Smooth muscle cell (in vitro differentiated cells): ENCODE results near the gene GPR158. TPM values are rescaled to one million over a fixed set of nuclear protein-coding genes. Genes with fewer than 3 reads are reported as not detected.

Experiments
- DNase-seq: peaks from one replicate; lab custom pipeline; 2025; ENCODE audit not compliant: unreplicated experiment; lab: John Stamatoyannopoulos, UW
- H2AFZ ChIP-seq: fragments of 200-600 bp; sonication (generic); 2 replicates; pipeline ENCODE4 v1.6.0; 2016; ENCODE audit warnings: antibody characterized with exemption, low read depth, mild to moderate bottlenecking
- H3F3A ChIP-seq: fragments of 200-600 bp; sonication (generic); 2 replicates; pipeline ENCODE4 v1.6.0; 2017; ENCODE audit warnings: antibody characterized with exemption, low read depth
- H3K27ac ChIP-seq: fragments of 200-600 bp; sonication (generic); 2 replicates; pipeline ENCODE4 v1.5.1; 2016; ENCODE audit warnings: low read depth, mild to moderate bottlenecking
- H3K27me3 ChIP-seq: fragments of 200-600 bp; sonication (generic); 2 replicates; pipeline ENCODE4 v1.6.1; 2016; ENCODE audit warnings: low read depth, mild to moderate bottlenecking
- H3K36me3 ChIP-seq: fragments of 200-600 bp; sonication (generic); 2 replicates; pipeline ENCODE4 v1.5.1; 2016; ENCODE audit warnings: low read depth
- H3K4me1 ChIP-seq: fragments of 200-600 bp; sonication (generic); 2 replicates; pipeline ENCODE4 v1.5.1; 2016; ENCODE audit warnings: low read depth
- H3K4me2 ChIP-seq: fragments of 200-600 bp; sonication (generic); 2 replicates; pipeline ENCODE4 v1.6.0; 2016; ENCODE audit warnings: mild to moderate bottlenecking
- H3K4me3 ChIP-seq: fragments of 200-600 bp; sonication (generic); 2 replicates; pipeline ENCODE4 v1.5.1; 2016; ENCODE audit warnings: mild to moderate bottlenecking
- H3K79me2 ChIP-seq: fragments of 200-600 bp; sonication (generic); 2 replicates; pipeline ENCODE4 v1.6.0; 2016; ENCODE audit warnings: low read depth, mild to moderate bottlenecking
- H3K9ac ChIP-seq: fragments of 200-600 bp; sonication (generic); 2 replicates; pipeline ENCODE4 v1.6.0; 2016; ENCODE audit warnings: low read depth
- H3K9me3 ChIP-seq: fragments of 200-600 bp; sonication (generic); replicated peaks from 2 replicates; pipeline ENCODE4 v1.5.1; 2016; ENCODE audit warnings: low read depth
- H4K20me1 ChIP-seq: fragments of 200-600 bp; sonication (generic); 2 replicates; pipeline ENCODE4 v1.6.0; 2016; ENCODE audit warnings: low read depth
- CTCF ChIP-seq: fragments of 200-600 bp; sonication (generic); IDR thresholded peaks from 2 replicates; pipeline ENCODE4 v1.5.1; 2017; ENCODE audit warnings: borderline replicate concordance, mild to moderate bottlenecking, antibody characterized with exemption; ENCODE audit not compliant: insufficient read depth, poor library complexity, severe bottlenecking
- WGBS: methylation state at CpG from one replicate; pipeline ENCODE4 v1.1.7; 2016; ENCODE audit warnings: low lambda C conversion rate; 5-methylcytosine and 5-hydroxymethylcytosine counted together
- polyA plus RNA-seq: library from polyadenylated mRNA; unstranded; fragments of >200 nt; fragmentation: Nextera tagmentation; extraction: Ambion mirVana; gene quantifications from 2 replicates; pipeline ENCODE4 v1.2.1, GENCODE V29; 2016
- total RNA-seq: library from RNA; depleted of rRNA; stranded (reverse); fragments of >200 nt; gene quantifications from 2 replicates; pipeline ENCODE4 v1.2.3, GENCODE V29; 2014

The GPR158 gene
- total and polyA plus RNA-seq, 2 experiments from 2014 or later, result 1.5 to 5.5 TPM

GRCh38 chr10:25632802-25633201, 458.0 kb downstream of the GPR158 start:
- Histone ChIP-seq H3K27me3 (no peaks in the 10 kb centered on the region), H3K27ac (no peak overlapping the region), H2AFZ (no peak overlapping the region), H3K9me3 (no peaks in the 10 kb centered on the region), H3K36me3 (no peaks in the 10 kb centered on the region), H3F3A (no peaks in the 10 kb centered on the region), H3K9ac (no peak overlapping the region), H4K20me1 (no peaks in the 10 kb centered on the region), H3K79me2 (no peaks in the 10 kb centered on the region), H3K4me1 (peaks cover 4% of the 10 kb centered on the region), H3K4me2 (no peak overlapping the region), H3K4me3 (no peak overlapping the region)
- WGBS, result 79% methylated on average over 5 of the region's 5 CpGs
- TF ChIP-seq CTCF, result no peak
- DNase-seq, result no peak

GRCh38 chr10:25633542-25633941, 458.7 kb downstream of the GPR158 start:
- TF ChIP-seq CTCF, result no peak
- Histone ChIP-seq H3K9me3 (no peaks in the 10 kb centered on the region), H3K9ac (no peak overlapping the region), H3F3A (no peaks in the 10 kb centered on the region), H3K27me3 (no peaks in the 10 kb centered on the region), H3K4me2 (no peak overlapping the region), H3K27ac (no peak overlapping the region), H4K20me1 (no peaks in the 10 kb centered on the region), H3K4me1 (peaks cover 4% of the 10 kb centered on the region), H3K79me2 (no peaks in the 10 kb centered on the region), H3K4me3 (no peak overlapping the region), H2AFZ (no peak overlapping the region), H3K36me3 (no peaks in the 10 kb centered on the region)
- WGBS, result 88% methylated on average over 2 of the region's 2 CpGs
- no peak for DNase-seq

- no peak overlapping the region for H3K4me2 ChIP-seq
- H3K9ac ChIP-seq, result no peak overlapping the region
- no peaks in the 10 kb centered on the region for H3F3A ChIP-seq
- WGBS, result 100% methylated on average over 2 of the region's 2 CpGs
- no peaks in the 10 kb centered on the region for H4K20me1 ChIP-seq
- DNase-seq, result no peak
- H3K79me2 ChIP-seq, result no peaks in the 10 kb centered on the region
- H2AFZ ChIP-seq, result no peak overlapping the region
- no peak overlapping the region for H3K4me3 ChIP-seq
- no peaks in the 10 kb centered on the region for H3K36me3 ChIP-seq
- no peak overlapping the region for H3K27ac ChIP-seq
- no peaks in the 10 kb centered on the region for H3K9me3 ChIP-seq
- no peaks in the 10 kb centered on the region for H3K4me1 ChIP-seq
- TF ChIP-seq CTCF, result no peak
- no peaks in the 10 kb centered on the region for H3K27me3 ChIP-seq
Observed at GRCh38 chr10:25639646-25640045, 464.8 kb downstream of the GPR158 start.

- Histone ChIP-seq H2AFZ (no peak overlapping the region), H3K27me3 (no peaks in the 10 kb centered on the region), H3K79me2 (no peaks in the 10 kb centered on the region), H3F3A (no peaks in the 10 kb centered on the region), H3K36me3 (no peaks in the 10 kb centered on the region), H4K20me1 (no peaks in the 10 kb centered on the region), H3K9ac (no peak overlapping the region), H3K9me3 (no peaks in the 10 kb centered on the region), H3K4me2 (no peak overlapping the region), H3K27ac (no peak overlapping the region), H3K4me1 (no peaks in the 10 kb centered on the region), H3K4me3 (no peak overlapping the region)
- no peak for TF ChIP-seq CTCF
- DNase-seq, result no peak
- WGBS, result 86% methylated on average over 1 of the region's 1 CpG
Observed at GRCh38 chr10:25641595-25641994, 466.8 kb downstream of the GPR158 start.
